A549 (cell line): Measurements from ENCODE around the gene ELMO3. TPM values are rescaled to one million over a fixed set of nuclear protein-coding genes. Genes with fewer than 3 reads are reported as not detected.

ENCODE experiments used
- ATAC-seq, 2 experiments: fragments of 200-7000 bp in 1 of 2; fragments of >200 bp in 1 of 2; cut with Nextera tagmentation in 1 of 2; cut with Tn5 transposase in 1 of 2; 3 replicates each; pipeline versions ENCODE4 v1.8.0 to v1.9.1; 2018 to 2020; ENCODE audit warnings: mild to moderate bottlenecking in 1 of 2, moderate library complexity in 1 of 2
- CTCF ChIA-PET: fragments of 300-600 bp; sonication (Branson Sonifier 250); formaldehyde crosslinking; extraction: SDS; loops from one replicate; lab custom pipeline; 2021; ENCODE audit warnings: antibody characterized with exemption, inconsistent platforms; lab: Yijun Ruan, JAX
- POLR2A ChIA-PET: fragments of 350-600 bp; formaldehyde crosslinking; extraction: SDS; loops from one replicate; lab custom pipeline; 2021; ENCODE audit warnings: antibody characterized with exemption, inconsistent platforms; lab: Yijun Ruan, JAX
- DNase-seq, 2 experiments: peaks; one replicate each; pipeline versions ENCODE4 v3.0.0 to v3.0.0-alpha.2; 2011 to 2016; ENCODE audit warnings: low read depth in 1 of 2, low spot score in 1 of 2
- FAIRE-seq: peaks from 2 replicates; lab custom pipeline; 2011; peaks lifted over from hg19 to GRCh38; lab: Jason Lieb, UNC
- H3K27ac ChIP-seq, 2 experiments: fragments of >200 bp; sonication (Bioruptor Twin); formaldehyde crosslinking; 3 replicates each; pipeline ENCODE4 v1.5.1; 2016 to 2017
- H3K4me1 ChIP-seq: fragments of >200 bp; sonication (Bioruptor Twin); formaldehyde crosslinking; 3 replicates; pipeline ENCODE4 v1.6.1; 2016
- H3K4me2 ChIP-seq: fragments of >200 bp; sonication (Bioruptor Twin); formaldehyde crosslinking; 3 replicates; pipeline ENCODE4 v1.6.1; 2016
- H3K4me3 ChIP-seq: fragments of >200 bp; sonication (Bioruptor Twin); formaldehyde crosslinking; 3 replicates; pipeline ENCODE4 v1.5.1; 2016
- H3K9me3 ChIP-seq: fragments of >200 bp; sonication (Bioruptor Twin); formaldehyde crosslinking; 3 replicates; pipeline ENCODE4 v1.6.1; 2016
- ATOH8 ChIP-seq: fragments of 250-450 bp; sonication (Bioruptor Pico); IDR thresholded peaks from 2 replicates; pipeline ENCODE4 v1.5.0; 2020; ENCODE audit warnings: low read depth, mild to moderate bottlenecking, moderate library complexity
- BCL3 ChIP-seq: fragments of >200 bp; sonication (Bioruptor Twin); formaldehyde crosslinking; IDR thresholded peaks from 3 replicates; pipeline ENCODE4 v1.6.1; 2016
- BHLHE40 ChIP-seq: IDR thresholded peaks from 2 replicates; pipeline ENCODE4 v1.6.1; 2012; ENCODE audit warnings: low read depth, low read length, inconsistent platforms
- CBX8 ChIP-seq: fragments of 200-600 bp; sonication (generic); IDR thresholded peaks from 2 replicates; pipeline ENCODE4 v1.6.1; 2016
- CHD4 ChIP-seq: fragments of 200-600 bp; sonication (generic); IDR thresholded peaks from 2 replicates; pipeline ENCODE4 v1.6.1; 2016; ENCODE audit warnings: antibody characterized with exemption, mild to moderate bottlenecking, borderline replicate concordance
- E2F6 ChIP-seq: IDR thresholded peaks from 2 replicates; pipeline ENCODE4 v1.6.1; 2012; ENCODE audit warnings: low read depth, borderline replicate concordance
- EHMT2 ChIP-seq: fragments of 200-600 bp; sonication (generic); IDR thresholded peaks from 2 replicates; pipeline ENCODE4 v1.6.1; 2016; ENCODE audit warnings: antibody characterized with exemption, low read depth, mild to moderate bottlenecking, moderate library complexity
- ESRRA ChIP-seq: fragments of 150-350 bp; IDR thresholded peaks from 2 replicates; pipeline ENCODE4 v1.6.1; 2014; ENCODE audit warnings: mild to moderate bottlenecking, low read length, borderline replicate concordance
- FOSB ChIP-seq: fragments of 250-450 bp; sonication (Bioruptor Pico); IDR thresholded peaks from 2 replicates; pipeline ENCODE4 v1.5.0; 2020; ENCODE audit warnings: mild to moderate bottlenecking, moderate library complexity
- GATA3 ChIP-seq: IDR thresholded peaks from 2 replicates; pipeline ENCODE4 v1.6.1; 2012; ENCODE audit warnings: borderline replicate concordance
- HDAC2 ChIP-seq: fragments of 200-600 bp; sonication (generic); IDR thresholded peaks from 2 replicates; pipeline ENCODE4 v1.6.1; 2016
- HEYL ChIP-seq: fragments of 250-450 bp; sonication (Bioruptor Pico); IDR thresholded peaks from 2 replicates; pipeline ENCODE4 v1.8.0; 2021; ENCODE audit warnings: mild to moderate bottlenecking, moderate library complexity
- KDM5A ChIP-seq: fragments of 200-600 bp; sonication (generic); IDR thresholded peaks from 2 replicates; pipeline ENCODE4 v1.6.1; 2016; ENCODE audit warnings: antibody characterized with exemption, mild to moderate bottlenecking
- MAZ ChIP-seq: fragments of 150-350 bp; IDR thresholded peaks from 2 replicates; pipeline ENCODE4 v1.6.1; 2014; ENCODE audit warnings: antibody characterized with exemption, low read depth, low read length, borderline replicate concordance
- NFE2L2 ChIP-seq: fragments of 150-350 bp; conservative IDR thresholded peaks from 2 replicates; pipeline ENCODE4 v1.6.1; 2014; ENCODE audit warnings: low read length
- NPAS2 ChIP-seq: fragments of 250-450 bp; sonication (Bioruptor Pico); IDR thresholded peaks from 2 replicates; pipeline ENCODE4 v1.8.0; 2022; ENCODE audit warnings: mild to moderate bottlenecking, moderate library complexity, borderline replicate concordance
- NR3C1 ChIP-seq: fragments of >200 bp; sonication (Bioruptor Twin); formaldehyde crosslinking; IDR thresholded peaks from 3 replicates; pipeline ENCODE4 v1.6.1; 2017
- RARB ChIP-seq: fragments of 250-450 bp; sonication (Bioruptor Pico); IDR thresholded peaks from 2 replicates; pipeline ENCODE4 v1.8.0; 2021; ENCODE audit warnings: mild to moderate bottlenecking, moderate library complexity
- RCOR1 ChIP-seq: fragments of 150-350 bp; IDR thresholded peaks from 2 replicates; pipeline ENCODE4 v1.6.1; 2014; ENCODE audit warnings: antibody characterized with exemption, low read length, low read depth
- REST ChIP-seq: fragments of 200-600 bp; sonication (generic); IDR thresholded peaks from 2 replicates; pipeline ENCODE4 v1.6.1; 2016; ENCODE audit warnings: antibody characterized with exemption, mild to moderate bottlenecking, moderate library complexity
- TP53 ChIP-seq: fragments of 250-450 bp; sonication (Bioruptor Pico); IDR thresholded peaks from 2 replicates; pipeline ENCODE4 v1.5.0; 2021; ENCODE audit warnings: mild to moderate bottlenecking, moderate library complexity
- ZFP36 ChIP-seq: fragments of 450-650 bp; IDR thresholded peaks from 2 replicates; pipeline ENCODE4 v1.6.1; 2014; ENCODE audit warnings: borderline replicate concordance; ENCODE audit not compliant: partially characterized antibody
- ZSCAN20 ChIP-seq: fragments of 250-450 bp; sonication (Bioruptor Pico); IDR thresholded peaks from 2 replicates; pipeline ENCODE4 v1.8.0; 2022; ENCODE audit warnings: mild to moderate bottlenecking, moderate library complexity
- WGBS: methylation state at CpG from one replicate; pipeline ENCODE4 v1.1.6; 2017; ENCODE audit errors: missing lambda C conversion rate; 5-methylcytosine and 5-hydroxymethylcytosine counted together
- polyA plus RNA-seq, 4 experiments: library from polyadenylated mRNA; depleted of rRNA in 3 of 4; stranded (reverse); fragments of >200 nt; fragmentation: RNase III in 1 of 4; extraction: RNeasy Plus Mini Kit Qiagen cat#74134 plus additional on column Dnase treatment in 1 of 4; gene quantifications; 2 replicates in 3 of 4; 3 replicates in 1 of 4; pipeline ENCODE4 v1.2.3, GENCODE V29; 2011 to 2017
- TF ChIP-seq, protein P1 (sequence below): fragments of >200 bp; sonication (Bioruptor Twin); formaldehyde crosslinking; IDR thresholded peaks from 3 replicates; pipeline ENCODE4 v1.5.1; 2016

ELMO3 gene
- polyA plus RNA-seq, 2 of the 4 experiments (the other 2 are of a cell fraction), result 0.62 to 1.4 TPM

- DNase-seq (no peak), FAIRE-seq (no peak), ATAC-seq (no peak)
- Histone ChIP-seq H3K4me3 (no peak overlapping the region), H3K9me3 (no peaks in the 10 kb centered on the region), H3K27ac (no peak overlapping the region), H3K4me1 (peaks cover 28% of the 10 kb centered on the region), H3K4me2 (peak overlapping the region; percentile 82)
- ChIA-PET POLR2A (no interaction called here), CTCF (interaction anchor here (1.0 to 10.3 kb wide), 6 partner anchors 9 to 247 kb away, joined by 3 to 105 read pairs (median 6); partner anchors contain the start of genes CES3 and SLC9A5)
- TF ChIP-seq CHD4 (no peak), CBX8 (no peak), ZFP36 (no peak), ESRRA (no peak), HEYL (CRISPR knock-in tag) (no peak), REST (no peak), RARB (no peak), BCL3 (no peak), NFE2L2 (no peak), TP53 (CRISPR knock-in tag) (no peak), ZSCAN20 (CRISPR knock-in tag) (no peak), MAZ (no peak), EHMT2 (no peak), ATOH8 (CRISPR knock-in tag) (no peak), NPAS2 (CRISPR knock-in tag) (no peak), HDAC2 (no peak), FOSB (CRISPR knock-in tag) (no peak), NR3C1 (no peak)
- 93% methylated on average over 3 of the region's 6 CpGs for WGBS
Observed at GRCh38 chr16:67194260-67194659, 4.7 kb upstream of the ELMO3 start.

GRCh38 chr16:67195676-67196075 lies 3.3 kb upstream of the ELMO3 start:
- ChIA-PET CTCF (interaction anchor here (0.7 to 10.3 kb wide), 7 partner anchors 8 to 89 kb away, joined by 3 to 105 read pairs (median 5); no protein-coding TSS in a partner anchor), POLR2A (no interaction called here)
- no peak overlapping the region for H3K4me3 ChIP-seq
- ATAC-seq (no peak), FAIRE-seq (no peak), DNase-seq (no peak)
- H3K9me3 ChIP-seq, result no peaks in the 10 kb centered on the region
- H3K4me1 ChIP-seq, result peaks cover 28% of the 10 kb centered on the region
- H3K4me2 ChIP-seq, result no peak overlapping the region
- WGBS, result 77% methylated on average over 3 of the region's 5 CpGs
- no peak overlapping the region for H3K27ac ChIP-seq
- TF ChIP-seq NPAS2 (CRISPR knock-in tag) (no peak), ZSCAN20 (CRISPR knock-in tag) (no peak), GATA3 (no peak), FOSB (CRISPR knock-in tag) (no peak), KDM5A (no peak), EHMT2 (no peak), ZFP36 (no peak), E2F6 (no peak), BHLHE40 (no peak), RCOR1 (no peak), MAZ (no peak)
- TF ChIP-seq, protein P1, sequence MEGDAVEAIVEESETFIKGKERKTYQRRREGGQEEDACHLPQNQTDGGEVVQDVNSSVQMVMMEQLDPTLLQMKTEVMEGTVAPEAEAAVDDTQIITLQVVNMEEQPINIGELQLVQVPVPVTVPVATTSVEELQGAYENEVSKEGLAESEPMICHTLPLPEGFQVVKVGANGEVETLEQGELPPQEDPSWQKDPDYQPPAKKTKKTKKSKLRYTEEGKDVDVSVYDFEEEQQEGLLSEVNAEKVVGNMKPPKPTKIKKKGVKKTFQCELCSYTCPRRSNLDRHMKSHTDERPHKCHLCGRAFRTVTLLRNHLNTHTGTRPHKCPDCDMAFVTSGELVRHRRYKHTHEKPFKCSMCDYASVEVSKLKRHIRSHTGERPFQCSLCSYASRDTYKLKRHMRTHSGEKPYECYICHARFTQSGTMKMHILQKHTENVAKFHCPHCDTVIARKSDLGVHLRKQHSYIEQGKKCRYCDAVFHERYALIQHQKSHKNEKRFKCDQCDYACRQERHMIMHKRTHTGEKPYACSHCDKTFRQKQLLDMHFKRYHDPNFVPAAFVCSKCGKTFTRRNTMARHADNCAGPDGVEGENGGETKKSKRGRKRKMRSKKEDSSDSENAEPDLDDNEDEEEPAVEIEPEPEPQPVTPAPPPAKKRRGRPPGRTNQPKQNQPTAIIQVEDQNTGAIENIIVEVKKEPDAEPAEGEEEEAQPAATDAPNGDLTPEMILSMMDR, result no peak
